Muscle of back (tissue), 11 donors: ENCODE results near the gene IDH2. TPM values are rescaled to one million over a fixed set of nuclear protein-coding genes. Genes with fewer than 3 reads are reported as not detected.

Experiments
- DNase-seq, 3 donors: peaks; one replicate each; pipeline versions ENCODE4 v3.0.0 to v3.0.0-alpha.2; 2013
- polyA plus RNA-seq, 10 donors: library from polyadenylated mRNA; unstranded; fragments of 120-200 nt; gene quantifications; one replicate each; pipeline ENCODE4 v1.2.1, GENCODE V29; 2013; ENCODE audit not compliant: insufficient read length in 10 of 10

Gene IDH2
- polyA plus RNA-seq, 10 donors = 202 to 291 (median 262) TPM

GRCh38 chr15:90065682-90066049 lies 36.6 kb downstream of the IDH2 start:
- no peak for DNase-seq

GRCh38 chr15:90064911-90065681 lies 37.2 kb downstream of the IDH2 start:
- DNase-seq = peak in 1 of 3 donors; percentile 55

GRCh38 chr15:90063770-90064247 lies 38.5 kb downstream of the IDH2 start:
- peak in 1 of 3 donors; percentile 54 for DNase-seq

GRCh38 chr15:90062973-90063769 lies 39.1 kb downstream of the IDH2 start:
- DNase-seq = no peak

- DNase-seq = no peak
Measured at GRCh38 chr15:90062462-90062932, 39.8 kb downstream of the IDH2 start.

- DNase-seq = peak in 1 of 3 donors; percentile 76
Measured at GRCh38 chr15:90062023-90062442, 40.2 kb downstream of the IDH2 start.

GRCh38 chr15:90060797-90061196 lies 41.5 kb downstream of the IDH2 start:
- no peak for DNase-seq

- DNase-seq = peak in 2 of 3 donors; percentile 62 to 78
Measured at GRCh38 chr15:90059208-90059985, 42.9 kb downstream of the IDH2 start.

GRCh38 chr15:90058775-90059174 lies 43.5 kb downstream of the IDH2 start:
- DNase-seq = no peak

- DNase-seq = no peak
Measured at GRCh38 chr15:90058308-90058707, 44.0 kb downstream of the IDH2 start.

- no peak for DNase-seq
Measured at GRCh38 chr15:90056529-90056928, 45.7 kb downstream of the IDH2 start.

- DNase-seq = no peak
Measured at GRCh38 chr15:90055182-90055581, 47.1 kb downstream of the IDH2 start.

- DNase-seq = no peak
Measured at GRCh38 chr15:90054618-90055097, 47.6 kb downstream of the IDH2 start.

GRCh38 chr15:90053685-90054466 lies 48.4 kb downstream of the IDH2 start:
- no peak for DNase-seq

GRCh38 chr15:90051874-90052273 lies 50.4 kb downstream of the IDH2 start:
- DNase-seq = no peak

GRCh38 chr15:90049666-90050604 lies 52.3 kb downstream of the IDH2 start:
- DNase-seq = no peak

- DNase-seq = no peak
Measured at GRCh38 chr15:90049030-90049429, 53.2 kb downstream of the IDH2 start.

- no peak for DNase-seq
Measured at GRCh38 chr15:90047956-90048575, 54.2 kb downstream of the IDH2 start.

- DNase-seq = no peak
Measured at GRCh38 chr15:90046911-90047392, 55.3 kb downstream of the IDH2 start.
